Prostate gland (tissue), 2 donors: ENCODE results near the gene SYTL1.

Source experiments
- POLR2A ChIP-seq: fragments of 450-650 bp; IDR thresholded peaks from one replicate; pipeline ENCODE4 v1.6.1; 2016; ENCODE audit warnings: antibody characterized with exemption, mild to moderate bottlenecking
- POLR2AphosphoS5 ChIP-seq: sonication (generic); formaldehyde crosslinking; IDR thresholded peaks from one replicate; pipeline ENCODE4 v1.6.1; 2017; ENCODE audit warnings: antibody characterized with exemption
- TF ChIP-seq, protein P1 (sequence below), 4 experiments: fragments of 200-600 bp in 2 of 4; fragments of 450-650 bp in 2 of 4; sonication (generic) in 2 of 4; IDR thresholded peaks; 1 replicate in 3 of 4; 2 replicates in 1 of 4; pipeline ENCODE4 v1.5.1; 2016 to 2019; ENCODE audit warnings: antibody characterized with exemption in 4 of 4, mild to moderate bottlenecking in 2 of 4, moderate library complexity in 2 of 4

DNA sequence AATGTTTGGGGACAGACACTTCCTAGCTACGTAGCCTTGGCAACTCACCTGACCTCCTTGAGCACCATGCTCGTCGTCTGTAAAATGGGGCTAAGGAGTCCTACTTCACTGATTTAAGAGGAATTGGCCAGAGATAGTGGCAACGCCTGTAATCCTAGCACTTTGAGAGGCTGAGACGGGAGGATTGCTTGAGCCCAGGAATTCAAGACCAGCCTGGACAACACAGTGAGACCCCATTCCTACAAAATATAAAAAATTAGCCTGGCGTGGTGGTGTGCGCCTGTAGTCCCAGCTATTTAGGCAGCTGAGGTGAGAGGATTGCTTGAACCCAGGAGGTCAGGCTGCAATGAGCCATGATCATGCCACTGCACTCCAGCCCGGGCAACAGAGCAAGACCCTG lies 4.5 kb downstream of the SYTL1 start:
- TF ChIP-seq, protein P1, sequence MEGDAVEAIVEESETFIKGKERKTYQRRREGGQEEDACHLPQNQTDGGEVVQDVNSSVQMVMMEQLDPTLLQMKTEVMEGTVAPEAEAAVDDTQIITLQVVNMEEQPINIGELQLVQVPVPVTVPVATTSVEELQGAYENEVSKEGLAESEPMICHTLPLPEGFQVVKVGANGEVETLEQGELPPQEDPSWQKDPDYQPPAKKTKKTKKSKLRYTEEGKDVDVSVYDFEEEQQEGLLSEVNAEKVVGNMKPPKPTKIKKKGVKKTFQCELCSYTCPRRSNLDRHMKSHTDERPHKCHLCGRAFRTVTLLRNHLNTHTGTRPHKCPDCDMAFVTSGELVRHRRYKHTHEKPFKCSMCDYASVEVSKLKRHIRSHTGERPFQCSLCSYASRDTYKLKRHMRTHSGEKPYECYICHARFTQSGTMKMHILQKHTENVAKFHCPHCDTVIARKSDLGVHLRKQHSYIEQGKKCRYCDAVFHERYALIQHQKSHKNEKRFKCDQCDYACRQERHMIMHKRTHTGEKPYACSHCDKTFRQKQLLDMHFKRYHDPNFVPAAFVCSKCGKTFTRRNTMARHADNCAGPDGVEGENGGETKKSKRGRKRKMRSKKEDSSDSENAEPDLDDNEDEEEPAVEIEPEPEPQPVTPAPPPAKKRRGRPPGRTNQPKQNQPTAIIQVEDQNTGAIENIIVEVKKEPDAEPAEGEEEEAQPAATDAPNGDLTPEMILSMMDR (IDR thresholded peaks at IDR 0.05) = no peak
- no peak for TF ChIP-seq POLR2A
- TF ChIP-seq POLR2AphosphoS5 = no peak
